Gastroesophageal sphincter (tissue), 4 donors: ENCODE results near the gene APLNR. TPM values are rescaled to one million over a fixed set of nuclear protein-coding genes. Genes with fewer than 3 reads are reported as not detected.

Source experiments
- ATAC-seq: fragments of 150-250 bp; one replicate; pipeline ENCODE4 v1.9.1; 2016; ENCODE audit warnings: mild to moderate bottlenecking, moderate library complexity
- H3K27ac ChIP-seq, 4 donors: fragments of 200-600 bp; sonication (generic) in 3 of 4; 1 replicate in 3 of 4; 2 replicates in 1 of 4; pipeline ENCODE4 v1.5.1; 2016 to 2019
- H3K27me3 ChIP-seq: fragments of 200-600 bp; sonication (generic); one replicate; pipeline ENCODE4 v1.5.1; 2019
- H3K36me3 ChIP-seq, 2 donors: fragments of 200-600 bp; sonication (generic); one replicate each; pipeline ENCODE4 v1.5.1; 2019; ENCODE audit warnings: control low read depth in 1 of 2
- H3K4me1 ChIP-seq, 3 donors: fragments of 200-600 bp; sonication (generic); 1 replicate in 2 of 3; 2 replicates in 1 of 3; pipeline ENCODE4 v1.5.1; 2016 to 2019; ENCODE audit warnings: control low read depth in 2 of 3
- H3K4me3 ChIP-seq, 2 donors: fragments of 200-600 bp; sonication (generic); one replicate each; pipeline ENCODE4 v1.5.1; 2019; ENCODE audit warnings: mild to moderate bottlenecking in 1 of 2, moderate library complexity in 1 of 2
- H3K9me3 ChIP-seq, 3 donors: fragments of 200-600 bp; sonication (generic); one replicate each; pipeline ENCODE4 v1.5.1; 2017 to 2019; ENCODE audit warnings: control low read depth in 2 of 3
- EP300 ChIP-seq: sonication (generic); formaldehyde crosslinking; IDR thresholded peaks from one replicate; pipeline ENCODE4 v1.6.1; 2017; ENCODE audit warnings: antibody characterized with exemption, mild to moderate bottlenecking
- POLR2A ChIP-seq, 2 donors: fragments of 450-650 bp; IDR thresholded peaks; one replicate each; pipeline ENCODE4 v1.6.1; 2017; ENCODE audit warnings: antibody characterized with exemption in 2 of 2, mild to moderate bottlenecking in 2 of 2, moderate library complexity in 1 of 2
- POLR2AphosphoS5 ChIP-seq: sonication (generic); formaldehyde crosslinking; IDR thresholded peaks from one replicate; pipeline ENCODE4 v1.6.1; 2017; ENCODE audit warnings: antibody characterized with exemption
- WGBS, 2 donors: methylation state at CpG; one replicate each; pipeline ENCODE4 v1.1.5; 2018; ENCODE audit warnings: low coverage in 1 of 2; 5-methylcytosine and 5-hydroxymethylcytosine counted together
- total RNA-seq, 4 donors: library from RNA; depleted of rRNA; stranded (reverse); fragments of >200 nt; gene quantifications; one replicate each; pipeline ENCODE4 v1.1.0, GENCODE V29; 2016
- TF ChIP-seq, protein P1 (sequence below), 4 experiments: fragments of 200-600 bp in 2 of 4; fragments of 450-650 bp in 2 of 4; sonication (generic) in 1 of 4; IDR thresholded peaks; one replicate each; pipeline ENCODE4 v1.5.1; 2017 to 2019; ENCODE audit warnings: antibody characterized with exemption in 4 of 4, mild to moderate bottlenecking in 2 of 4, moderate library complexity in 2 of 4

Gene APLNR
- total RNA-seq, 4 donors from 2014 or later, result 2.2 to 3.7 (median 2.4) TPM

DNA sequence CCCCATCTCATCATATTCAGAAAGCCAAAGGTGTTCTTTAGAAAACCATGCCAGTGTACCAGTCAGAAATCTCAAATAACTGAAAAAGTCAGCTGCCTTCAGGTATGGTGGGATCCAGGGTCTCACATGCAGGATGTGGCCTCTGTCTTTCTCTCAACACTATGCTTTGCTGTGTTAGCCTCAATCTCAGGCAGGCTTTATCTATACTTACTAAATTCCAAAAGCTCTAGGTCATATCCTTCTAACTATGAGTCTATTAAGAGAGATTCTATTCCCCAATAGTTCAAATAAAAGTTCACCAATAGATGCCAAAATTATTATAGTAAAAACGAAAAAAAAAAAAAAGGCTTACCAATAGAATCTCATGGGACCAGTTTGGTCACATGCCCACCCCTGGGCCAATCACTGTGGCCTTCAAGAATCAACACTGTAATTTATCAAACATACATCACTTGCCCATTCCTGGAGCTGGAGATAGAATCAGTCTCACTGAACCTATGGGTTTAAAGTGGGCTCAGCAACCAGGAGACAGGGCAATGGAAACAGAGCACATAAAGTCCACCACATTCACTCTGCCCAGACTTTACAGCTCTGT is 38.0 kb upstream of the APLNR start:
- Histone ChIP-seq H3K9me3 (peaks cover 0 to 12% (median 0%) of the 10 kb centered on the region in 3 donors), H3K27ac (peak overlapping the region in 3 of 4 donors; percentile 15 to 66 (median 49)), H3K36me3 (no peaks in the 10 kb centered on the region), H3K4me3 (no peak overlapping the region), H3K4me1 (peaks cover 6 to 27% (median 13%) of the 10 kb centered on the region in 3 donors), H3K27me3 (no peaks in the 10 kb centered on the region)
- 40 to 43% methylated on average over 1 of the region's 1 CpG for WGBS, 2 donors
- no peak for TF ChIP-seq EP300
- TF ChIP-seq, protein P1, sequence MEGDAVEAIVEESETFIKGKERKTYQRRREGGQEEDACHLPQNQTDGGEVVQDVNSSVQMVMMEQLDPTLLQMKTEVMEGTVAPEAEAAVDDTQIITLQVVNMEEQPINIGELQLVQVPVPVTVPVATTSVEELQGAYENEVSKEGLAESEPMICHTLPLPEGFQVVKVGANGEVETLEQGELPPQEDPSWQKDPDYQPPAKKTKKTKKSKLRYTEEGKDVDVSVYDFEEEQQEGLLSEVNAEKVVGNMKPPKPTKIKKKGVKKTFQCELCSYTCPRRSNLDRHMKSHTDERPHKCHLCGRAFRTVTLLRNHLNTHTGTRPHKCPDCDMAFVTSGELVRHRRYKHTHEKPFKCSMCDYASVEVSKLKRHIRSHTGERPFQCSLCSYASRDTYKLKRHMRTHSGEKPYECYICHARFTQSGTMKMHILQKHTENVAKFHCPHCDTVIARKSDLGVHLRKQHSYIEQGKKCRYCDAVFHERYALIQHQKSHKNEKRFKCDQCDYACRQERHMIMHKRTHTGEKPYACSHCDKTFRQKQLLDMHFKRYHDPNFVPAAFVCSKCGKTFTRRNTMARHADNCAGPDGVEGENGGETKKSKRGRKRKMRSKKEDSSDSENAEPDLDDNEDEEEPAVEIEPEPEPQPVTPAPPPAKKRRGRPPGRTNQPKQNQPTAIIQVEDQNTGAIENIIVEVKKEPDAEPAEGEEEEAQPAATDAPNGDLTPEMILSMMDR (IDR thresholded peaks at IDR 0.05), result no peak
- TF ChIP-seq POLR2AphosphoS5, result no peak
- no peak for ATAC-seq

DNA sequence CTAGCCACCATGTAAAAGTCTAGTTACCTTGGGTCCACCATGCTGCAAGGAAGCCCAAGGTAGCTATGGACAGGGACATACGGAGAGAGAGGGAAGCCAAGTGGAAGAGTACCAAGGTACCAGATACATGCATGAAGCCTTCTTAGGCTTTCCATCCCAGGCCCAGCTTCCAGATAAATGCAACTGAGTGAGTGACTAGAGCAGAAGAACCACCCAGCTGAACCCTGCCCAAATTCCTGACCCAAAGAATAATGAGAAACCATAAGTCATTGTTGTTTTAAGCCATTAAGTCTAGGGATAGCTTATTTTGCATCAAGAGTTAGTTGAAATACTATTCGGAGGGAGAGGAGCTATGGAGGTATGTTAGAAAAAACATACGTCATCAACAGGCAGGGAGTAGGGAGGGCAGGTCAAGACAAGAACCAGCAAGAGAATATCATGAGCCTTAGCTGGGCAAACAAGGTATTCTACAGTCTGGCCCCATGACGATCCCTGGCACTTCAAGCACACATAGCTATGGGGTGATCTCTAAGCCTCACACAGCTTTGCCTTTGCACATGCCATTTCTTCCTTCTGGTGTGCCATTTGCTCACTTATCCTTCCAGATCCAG is 36.5 kb upstream of the APLNR start:
- WGBS, 2 donors, result 81 to 97% methylated on average over 3 to 4 of the region's 4 CpGs
- TF ChIP-seq EP300 (no peak), POLR2A (IDR thresholded peaks at IDR 0.05) (no peak), POLR2AphosphoS5 (no peak)
- TF ChIP-seq, protein P1 (IDR thresholded peaks at IDR 0.05), result no peak
- ATAC-seq, result no peak

DNA sequence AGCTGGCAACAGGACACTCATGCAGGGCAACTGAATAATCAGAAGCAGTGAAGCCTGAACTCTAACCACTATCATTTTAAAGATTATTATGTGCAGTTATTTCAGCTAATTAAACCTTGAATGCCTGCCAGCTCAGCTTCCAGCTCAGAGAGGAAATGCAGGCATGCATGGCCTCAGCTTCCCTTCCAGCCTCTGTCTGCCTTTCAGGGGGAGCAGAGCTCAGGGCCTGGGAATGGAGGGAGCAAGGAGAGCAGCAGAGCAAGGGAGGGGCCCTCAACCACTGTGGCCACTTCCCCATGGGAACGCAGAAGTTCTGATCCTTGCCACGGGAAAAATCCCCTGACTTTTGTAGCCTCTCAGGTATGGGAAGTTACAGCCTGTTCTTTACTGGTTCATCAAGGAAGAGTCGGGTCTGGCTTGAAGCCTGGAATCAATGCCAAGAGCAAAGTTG is 32.5 kb upstream of the APLNR start:
- Histone ChIP-seq H3K4me1 (no peaks in the 10 kb centered on the region), H3K4me3 (no peak overlapping the region), H3K9me3 (peaks cover 0 to 16% (median 0%) of the 10 kb centered on the region in 3 donors), H3K27me3 (no peaks in the 10 kb centered on the region), H3K36me3 (no peaks in the 10 kb centered on the region), H3K27ac (peak overlapping the region in 1 of 4 donors; percentile 37)
- TF ChIP-seq, protein P1 (IDR thresholded peaks at IDR 0.05), result no peak
- TF ChIP-seq POLR2A (IDR thresholded peaks at IDR 0.05) (no peak), POLR2AphosphoS5 (no peak), EP300 (no peak)
- ATAC-seq, result no peak
- WGBS, 2 donors, result 55% methylated on average over 3 of the region's 3 CpGs; no CpG with 5 or more reads in 1 of the 2 donors

More for the DNA sequence above, 36.5 kb upstream of the APLNR start:
- Histone ChIP-seq H3K27me3 (no peaks in the 10 kb centered on the region), H3K9me3 (peaks cover 0 to 12% (median 0%) of the 10 kb centered on the region in 3 donors), H3K27ac (no peak overlapping the region), H3K4me1 (peaks cover 6 to 19% (median 13%) of the 10 kb centered on the region in 3 donors), H3K36me3 (no peaks in the 10 kb centered on the region), H3K4me3 (no peak overlapping the region)

DNA sequence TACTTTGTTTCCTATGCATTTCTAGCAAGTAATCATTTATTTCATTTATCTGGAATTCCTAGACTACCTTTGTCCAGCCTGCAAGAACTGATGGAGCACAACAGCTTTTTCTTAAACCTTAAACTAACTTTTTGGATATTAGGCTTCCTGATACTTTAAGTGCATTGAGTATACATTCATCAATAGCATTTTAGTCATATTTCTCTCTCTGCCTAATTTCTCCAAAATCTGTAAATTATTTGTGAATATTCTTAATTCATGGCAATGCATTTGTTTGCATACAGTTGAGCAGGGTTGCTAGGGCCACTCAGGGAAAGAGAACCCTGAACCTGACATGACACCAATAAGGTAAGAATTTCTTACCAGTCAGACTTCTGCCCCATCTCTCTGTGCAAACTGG is 29.1 kb upstream of the APLNR start:
- ATAC-seq, result no peak
- no peak for TF ChIP-seq POLR2AphosphoS5
- TF ChIP-seq EP300, result no peak
- H3K4me3 ChIP-seq, result no peak overlapping the region
- no peaks in the 10 kb centered on the region for H3K36me3 ChIP-seq
- no peak overlapping the region for H3K27ac ChIP-seq
- peaks cover 0 to 19% (median 2%) of the 10 kb centered on the region in 3 donors for H3K4me1 ChIP-seq
- peaks cover 0 to 4% (median 0%) of the 10 kb centered on the region in 3 donors for H3K9me3 ChIP-seq
- no peaks in the 10 kb centered on the region for H3K27me3 ChIP-seq

DNA sequence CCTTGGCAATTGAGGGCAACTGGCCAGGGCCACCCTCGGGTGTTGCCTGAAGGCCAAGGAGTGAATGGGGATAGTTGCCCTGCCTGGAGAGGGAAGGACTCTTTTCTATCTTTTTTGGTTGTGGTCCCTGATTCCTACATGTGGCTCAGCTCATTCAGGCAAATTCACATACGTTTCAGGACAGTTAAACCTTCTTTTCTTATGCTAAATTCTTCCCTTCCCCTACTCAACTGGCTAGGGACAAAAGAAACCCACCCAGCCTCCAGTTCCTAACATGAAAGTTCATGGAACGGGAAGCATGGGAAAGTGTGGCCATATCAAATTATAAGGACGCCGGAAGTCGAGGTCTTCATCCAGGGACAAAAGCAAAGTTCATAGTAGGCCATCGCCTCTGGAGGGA is 26.3 kb upstream of the APLNR start:
- TF ChIP-seq, protein P1 (IDR thresholded peaks at IDR 0.05), result no peak
- TF ChIP-seq POLR2AphosphoS5, result no peak
- no peak for TF ChIP-seq EP300
- TF ChIP-seq POLR2A (IDR thresholded peaks at IDR 0.05), result no peak
- peak overlapping the region in 1 of 4 donors; percentile 31 for H3K27ac ChIP-seq
- H3K9me3 ChIP-seq, result peaks cover 0 to 4% (median 0%) of the 10 kb centered on the region in 3 donors
- no peaks in the 10 kb centered on the region for H3K36me3 ChIP-seq
- no peak for ATAC-seq
- no peaks in the 10 kb centered on the region for H3K27me3 ChIP-seq
- 70 to 71% methylated on average over 2 to 3 of the region's 7 CpGs for WGBS, 2 donors
- H3K4me3 ChIP-seq, result no peak overlapping the region
- peaks cover 0 to 19% (median 2%) of the 10 kb centered on the region in 3 donors for H3K4me1 ChIP-seq
